GM19240 (cell line): ENCODE data around the gene LAMC2.

Experiments
- DNase-seq: peaks from one replicate; pipeline ENCODE4 v3.0.0; 2011; ENCODE audit warnings: low spot score; ENCODE audit not compliant: insufficient read length

The LAMC2 gene

GRCh38 chr1:183212870-183213269 is 26.8 kb downstream of the LAMC2 start:
- DNase-seq: no peak

GRCh38 chr1:183214021-183214970 is 28.2 kb downstream of the LAMC2 start:
- no peak for DNase-seq

DNA sequence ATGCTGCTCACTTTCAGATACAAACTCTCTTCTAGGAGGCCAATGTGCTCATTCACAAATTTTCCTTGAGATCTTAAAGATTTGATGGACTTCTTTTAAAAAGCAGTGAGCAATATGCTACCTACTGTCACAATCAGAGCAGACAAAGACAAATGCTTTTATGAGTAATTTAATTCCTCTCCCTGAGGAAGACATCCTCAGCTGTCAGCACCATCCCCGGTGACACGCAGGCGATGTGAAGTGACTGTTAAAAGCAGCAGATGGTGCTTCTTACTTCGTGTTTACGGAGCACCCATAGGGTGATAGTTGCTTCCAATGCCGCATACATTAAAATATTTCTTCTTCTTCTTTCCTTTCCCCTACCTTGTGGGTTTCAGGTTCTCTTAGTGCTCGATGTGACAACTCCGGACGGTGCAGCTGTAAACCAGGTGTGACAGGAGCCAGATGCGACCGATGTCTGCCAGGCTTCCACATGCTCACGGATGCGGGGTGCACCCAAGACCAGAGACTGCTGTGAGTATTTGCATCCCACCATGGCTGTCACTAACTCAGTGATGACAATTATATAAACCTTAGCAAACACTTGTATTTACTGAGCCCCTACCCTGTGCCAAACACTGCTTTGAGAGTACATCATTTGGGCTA is 29.1 kb downstream of the LAMC2 start:
- DNase-seq: no peak

GRCh38 chr1:183215936-183216335 is 29.9 kb downstream of the LAMC2 start:
- no peak for DNase-seq

GRCh38 chr1:183218027-183218618 is 32.1 kb downstream of the LAMC2 start:
- no peak for DNase-seq

DNA sequence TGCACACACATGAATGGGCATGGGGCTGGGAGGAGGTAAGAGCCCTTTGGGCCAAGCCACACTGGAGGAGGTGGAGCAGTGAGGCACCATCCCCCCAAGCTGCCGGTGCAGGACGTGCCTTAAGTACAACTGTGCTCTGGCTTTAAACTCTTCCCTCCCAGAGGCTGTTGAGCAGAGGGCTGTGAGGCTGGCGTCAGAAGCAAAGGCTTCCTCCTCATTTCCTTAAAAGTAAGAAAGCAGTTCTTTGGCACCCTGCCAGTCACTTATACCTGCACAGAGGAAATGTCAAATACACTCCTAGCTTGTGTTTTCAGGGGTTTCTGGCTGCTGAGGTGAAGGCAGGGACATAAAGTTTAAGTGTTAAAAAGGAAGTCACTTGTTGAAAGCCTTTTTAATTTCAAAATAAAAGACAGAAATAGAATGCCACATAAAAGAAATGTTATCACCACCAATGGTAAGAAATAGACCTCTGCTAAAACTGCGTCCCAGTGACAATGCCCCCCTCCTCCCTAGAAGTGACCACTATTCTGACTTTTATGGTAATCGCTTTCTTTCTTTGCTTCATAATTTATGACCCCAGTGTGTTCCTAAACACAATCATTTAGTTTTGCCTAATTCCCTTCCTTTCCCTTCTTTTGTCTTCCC is 33.0 kb downstream of the LAMC2 start:
- no peak for DNase-seq

DNA sequence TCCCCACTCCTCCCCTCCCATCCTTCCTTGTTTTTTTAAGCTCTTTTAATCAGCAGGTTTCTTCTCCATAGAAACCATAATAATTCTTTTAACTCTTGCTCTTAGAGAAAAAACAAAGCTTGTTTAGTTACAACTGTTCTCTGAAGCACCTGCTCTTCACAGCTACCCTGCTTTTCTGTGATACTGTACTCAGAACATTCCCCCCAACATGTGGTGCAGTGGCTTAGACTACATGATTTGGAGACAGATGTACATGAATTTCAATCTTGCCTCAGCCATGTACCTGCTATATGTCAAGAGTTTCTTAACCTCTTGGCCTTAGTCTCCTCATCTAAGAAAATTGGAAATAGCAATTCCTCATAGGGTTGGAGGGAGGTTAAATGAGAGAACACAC is 33.5 kb downstream of the LAMC2 start:
- DNase-seq: no peak

DNA sequence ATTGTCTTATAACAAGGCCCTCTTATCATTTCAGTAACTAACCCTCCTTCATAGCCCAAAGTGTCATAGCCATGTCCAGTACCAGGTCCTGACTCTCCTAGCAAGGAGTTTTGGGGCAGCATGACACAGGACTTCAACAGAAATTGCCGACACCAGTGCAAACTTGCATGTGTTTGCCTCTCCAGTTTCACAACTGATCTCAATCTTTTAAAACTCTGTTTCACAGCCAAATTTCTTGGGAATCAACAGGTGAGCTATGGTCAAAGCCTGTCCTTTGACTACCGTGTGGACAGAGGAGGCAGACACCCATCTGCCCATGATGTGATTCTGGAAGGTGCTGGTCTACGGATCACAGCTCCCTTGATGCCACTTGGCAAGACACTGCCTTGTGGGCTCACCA is 36.8 kb downstream of the LAMC2 start:
- no peak for DNase-seq

GRCh38 chr1:183223467-183223866 is 37.4 kb downstream of the LAMC2 start:
- DNase-seq: no peak

- no peak for DNase-seq
Observed at GRCh38 chr1:183226361-183226760, 40.3 kb downstream of the LAMC2 start.

GRCh38 chr1:183226963-183227362 is 40.9 kb downstream of the LAMC2 start:
- no peak for DNase-seq

GRCh38 chr1:183227422-183228346 is 41.6 kb downstream of the LAMC2 start:
- DNase-seq: peak; percentile 31

- no peak for DNase-seq
Observed at GRCh38 chr1:183228347-183229220, 42.5 kb downstream of the LAMC2 start.

DNA sequence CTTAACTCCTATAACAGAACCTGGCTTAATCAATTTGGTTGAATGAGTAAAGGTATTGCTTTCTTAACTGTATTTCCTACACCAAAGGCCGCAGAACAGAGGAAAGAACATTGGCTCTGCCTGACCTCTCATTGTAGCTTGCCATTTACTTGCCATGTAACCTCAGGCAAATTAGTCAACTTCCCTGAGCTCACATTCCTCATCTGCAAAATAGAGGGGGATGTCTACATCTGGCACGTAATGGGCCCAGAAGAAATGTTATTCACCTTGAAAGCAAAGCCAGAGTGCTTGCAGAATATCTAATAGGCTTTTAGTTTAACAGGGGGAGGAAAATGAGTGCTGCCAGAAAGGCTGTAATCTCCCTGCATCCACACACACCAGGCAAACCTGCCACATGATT is 44.3 kb downstream of the LAMC2 start:
- DNase-seq: no peak

DNA sequence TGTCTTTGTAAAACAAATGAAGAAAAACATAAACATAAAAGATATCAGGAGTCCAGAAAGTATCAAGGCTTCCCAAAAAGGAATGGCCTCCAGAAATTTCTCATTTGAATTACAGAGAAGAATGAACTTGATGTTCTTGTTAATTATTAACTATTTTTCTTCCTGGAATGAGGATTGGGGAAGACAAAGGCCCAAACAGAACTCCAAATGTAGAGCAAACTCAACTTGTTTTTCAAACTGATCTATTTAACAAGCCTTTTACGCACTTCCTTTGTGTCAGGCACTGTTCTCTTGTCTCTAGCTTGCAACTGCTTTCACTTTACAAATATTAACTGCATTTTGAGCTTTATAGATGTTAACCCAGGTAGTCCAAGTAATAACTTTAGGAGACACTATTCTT is 45.5 kb downstream of the LAMC2 start:
- no peak for DNase-seq

GRCh38 chr1:183233113-183233512 is 47.0 kb downstream of the LAMC2 start:
- no peak for DNase-seq

DNA sequence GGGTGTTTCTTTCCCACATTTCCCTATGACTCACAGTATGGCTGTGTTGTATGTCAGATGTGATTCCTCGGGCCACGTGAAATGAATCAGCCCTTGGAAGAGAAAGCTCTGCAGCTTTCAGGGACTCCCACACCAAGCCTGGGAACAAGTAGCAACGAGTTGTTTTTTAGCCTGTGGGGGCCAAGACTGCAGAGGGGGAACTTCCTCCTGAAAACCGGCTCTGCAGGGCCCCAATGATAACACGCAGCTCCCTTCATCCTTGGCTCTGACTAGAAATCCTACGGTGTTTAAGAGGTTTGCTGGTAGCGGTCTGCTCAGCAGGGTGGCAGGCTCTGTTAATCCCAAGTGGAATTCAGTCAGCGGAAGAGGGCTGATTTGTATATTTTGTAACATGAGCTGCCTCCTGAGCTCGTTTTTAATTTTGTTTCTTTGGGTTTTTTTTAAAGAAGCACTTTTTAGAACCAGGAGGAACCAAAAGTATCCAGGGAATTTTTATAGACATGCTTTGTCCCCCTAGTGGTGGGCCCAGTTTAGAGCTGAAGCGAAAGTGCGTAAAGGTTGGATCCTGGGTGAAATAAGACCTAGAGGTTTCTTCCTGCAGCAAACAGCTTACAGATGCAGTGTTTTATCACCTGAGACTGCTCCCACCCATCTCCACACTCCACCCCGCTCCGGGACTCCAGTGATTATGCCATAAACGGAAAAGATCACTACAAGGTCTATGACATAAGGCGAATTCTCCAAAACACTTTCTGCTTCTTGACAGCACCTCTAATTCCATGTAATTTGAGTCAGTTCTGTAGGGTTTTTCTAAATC is 48.8 kb downstream of the LAMC2 start:
- DNase-seq: no peak

DNA sequence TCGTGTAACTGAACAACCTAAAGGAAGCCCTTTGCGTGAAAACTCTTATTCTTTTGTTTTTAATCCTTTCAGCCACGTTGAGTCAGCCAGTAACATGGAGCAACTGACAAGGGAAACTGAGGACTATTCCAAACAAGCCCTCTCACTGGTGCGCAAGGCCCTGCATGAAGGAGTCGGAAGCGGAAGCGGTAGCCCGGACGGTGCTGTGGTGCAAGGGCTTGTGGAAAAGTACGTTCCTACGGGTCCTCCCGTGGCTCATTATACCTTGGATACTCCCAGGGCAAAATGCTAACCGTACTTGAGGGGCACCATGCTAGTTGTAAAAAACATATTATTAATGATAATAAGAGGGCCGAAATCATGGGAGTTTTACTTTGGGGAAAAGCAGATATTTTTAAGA is 49.4 kb downstream of the LAMC2 start:
- DNase-seq: no peak

DNA sequence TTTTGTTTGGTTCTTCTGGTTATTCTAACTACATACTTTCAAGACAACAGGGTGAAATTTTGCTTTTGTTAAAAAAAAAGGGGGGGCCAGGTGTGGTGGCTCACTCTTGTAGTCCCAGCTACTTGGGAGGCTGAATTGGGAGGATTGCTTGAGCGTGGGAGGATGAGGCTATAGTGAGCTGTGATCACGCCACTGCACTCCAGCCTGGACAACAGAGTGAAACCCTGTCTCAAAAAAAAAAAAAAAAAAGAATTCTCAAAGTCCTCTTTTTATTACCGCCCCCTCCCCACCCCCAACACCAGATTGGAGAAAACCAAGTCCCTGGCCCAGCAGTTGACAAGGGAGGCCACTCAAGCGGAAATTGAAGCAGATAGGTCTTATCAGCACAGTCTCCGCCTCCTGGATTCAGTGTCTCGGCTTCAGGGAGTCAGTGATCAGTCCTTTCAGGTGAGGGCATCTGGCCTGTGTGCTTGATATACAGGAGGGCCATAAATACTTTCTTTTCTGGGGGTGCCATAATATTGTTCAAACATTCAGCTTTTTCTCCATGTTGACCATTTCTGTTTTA is 50.2 kb downstream of the LAMC2 start:
- DNase-seq: no peak
